Endothelial cell of umbilical vein (primary cell): ENCODE results near the gene FAM229A. TPM values are rescaled to one million over a fixed set of nuclear protein-coding genes. Genes with fewer than 3 reads are reported as not detected.

Experiments used
- BruUV-seq: library from RNA; stranded (reverse); fragments of 400-500 nt; replicated peaks from 2 replicates; lab custom pipeline; 2021; lab: Mats Ljungman, UMichigan
- CTCF ChIA-PET: fragments of 300-600, 350-600 bp; sonication (Branson Sonifier 250); formaldehyde crosslinking; loops from one replicate; lab custom pipeline; 2021; ENCODE audit warnings: antibody characterized with exemption, inconsistent platforms; lab: Charles Lee
- POLR2A ChIA-PET: fragments of 300-600, 350-600 bp; sonication (Branson Sonifier 250); formaldehyde crosslinking; loops from one replicate; lab custom pipeline; 2021; ENCODE audit warnings: antibody characterized with exemption, inconsistent platforms; lab: Charles Lee
- DNase-seq: peaks from one replicate; pipeline ENCODE4 v3.0.0-alpha.2; 2011; ENCODE audit warnings: low read depth, low spot score
- FAIRE-seq: peaks from 2 replicates; lab custom pipeline; 2011; peaks lifted over from hg19 to GRCh38; lab: Jason Lieb, UNC
- H2AFZ ChIP-seq: 2 replicates; pipeline ENCODE4 v1.6.0; 2012; ENCODE audit warnings: low read depth, low read length, control low read depth, inconsistent platforms
- H3K27ac ChIP-seq: 2 replicates; pipeline ENCODE4 v1.5.1; 2011; ENCODE audit warnings: low read depth, mild to moderate bottlenecking, control low read depth, low read length, moderate library complexity; ENCODE audit not compliant: insufficient read depth
- H3K27me3 ChIP-seq, 2 experiments: 2 replicates each; pipeline versions ENCODE4 v1.6.0 to v1.6.1; 2011; ENCODE audit warnings: low read length in 2 of 2, mixed read lengths in 1 of 2; ENCODE audit not compliant: control insufficient read depth in 2 of 2, insufficient read depth in 2 of 2
- H3K36me3 ChIP-seq, 2 experiments: 2 replicates in 1 of 2; 3 replicates in 1 of 2; pipeline ENCODE4 v1.5.1; 2011; ENCODE audit warnings: low read length in 2 of 2, mild to moderate bottlenecking in 1 of 2, moderate library complexity in 1 of 2; ENCODE audit not compliant: control insufficient read depth in 2 of 2, insufficient read depth in 2 of 2; ENCODE audit errors: extremely low read depth in 1 of 2
- H3K4me1 ChIP-seq: 3 replicates; pipeline ENCODE4 v1.5.1; 2011; ENCODE audit warnings: mild to moderate bottlenecking, low read length; ENCODE audit not compliant: control insufficient read depth, insufficient read depth; ENCODE audit errors: extremely low read depth
- H3K4me2 ChIP-seq: 2 replicates; pipeline ENCODE4 v1.6.1; 2011; ENCODE audit warnings: low read length, control low read depth, mixed read lengths; ENCODE audit not compliant: insufficient read depth
- H3K4me3 ChIP-seq, 3 experiments: fragments of 200-600 bp in 1 of 3; sonication (generic), shearing (Covaris generic) in 1 of 3; replicated peaks in 1 of 3; 2 replicates each; pipeline ENCODE4 v1.5.1; 2011 to 2016; ENCODE audit warnings: control low read depth in 3 of 3, low read length in 3 of 3, mild to moderate bottlenecking in 2 of 3, inconsistent platforms in 1 of 3, low read depth in 1 of 3, moderate library complexity in 1 of 3; ENCODE audit not compliant: insufficient read depth in 1 of 3
- H3K79me2 ChIP-seq: 2 replicates; pipeline ENCODE4 v1.6.0; 2012; ENCODE audit warnings: low read length, inconsistent platforms; ENCODE audit not compliant: control insufficient read depth, insufficient read depth
- H3K9ac ChIP-seq: replicated peaks from 2 replicates; pipeline ENCODE3; 2011; ENCODE audit warnings: low read length, control low read depth; ENCODE audit not compliant: insufficient read depth; ENCODE audit errors: extremely low read depth
- H3K9me1 ChIP-seq: replicated peaks from 3 replicates; pipeline ENCODE4 v1.6.0; 2011; ENCODE audit warnings: mild to moderate bottlenecking, low read length; ENCODE audit not compliant: control insufficient read depth, insufficient read depth; ENCODE audit errors: extremely low read depth
- H3K9me3 ChIP-seq: replicated peaks from 2 replicates; pipeline ENCODE4 v1.5.1; 2012; ENCODE audit warnings: low read length, inconsistent platforms; ENCODE audit not compliant: control insufficient read depth, insufficient read depth
- H4K20me1 ChIP-seq: replicated peaks from 2 replicates; pipeline ENCODE3; 2011; ENCODE audit warnings: mild to moderate bottlenecking, low read length; ENCODE audit not compliant: control insufficient read depth, insufficient read depth; ENCODE audit errors: extremely low read depth
- CTCF ChIP-seq, 2 donors: IDR thresholded peaks; 1 replicate in 1 of 2; 2 replicates in 1 of 2; pipeline ENCODE4 v1.5.1; 2011; ENCODE audit warnings: low read length in 2 of 2, mild to moderate bottlenecking in 2 of 2, moderate library complexity in 2 of 2, control low read depth in 1 of 2, inconsistent platforms in 1 of 2, low read depth in 1 of 2; ENCODE audit not compliant: insufficient read depth in 1 of 2; ENCODE audit errors: extremely low read depth in 1 of 2
- EZH2 ChIP-seq: IDR thresholded peaks from 2 replicates; pipeline ENCODE4 v1.6.1; 2012; ENCODE audit warnings: borderline replicate concordance, low read depth, mild to moderate bottlenecking, moderate library complexity, low read length, inconsistent platforms; ENCODE audit not compliant: severe bottlenecking
- FOS ChIP-seq: IDR thresholded peaks from 2 replicates; pipeline ENCODE4 v1.6.1; 2011; ENCODE audit warnings: mild to moderate bottlenecking, low read length, moderate library complexity, borderline replicate concordance; ENCODE audit not compliant: insufficient read depth
- GATA2 ChIP-seq: IDR thresholded peaks from 2 replicates; pipeline ENCODE4 v1.7.0; 2011; ENCODE audit warnings: low read depth, mild to moderate bottlenecking, moderate library complexity, mixed read lengths, low read length; ENCODE audit not compliant: insufficient read length, insufficient read depth
- JUN ChIP-seq: IDR thresholded peaks from 2 replicates; pipeline ENCODE4 v1.6.1; 2011; ENCODE audit warnings: borderline replicate concordance, low read depth; ENCODE audit not compliant: insufficient read length, insufficient read depth
- MAX ChIP-seq: IDR thresholded peaks from 2 replicates; pipeline ENCODE4 v1.6.1; 2011; ENCODE audit not compliant: insufficient read depth, insufficient read length
- MYC ChIP-seq: IDR thresholded peaks from one replicate; pipeline ENCODE4 v1.6.1; 2011; ENCODE audit warnings: mild to moderate bottlenecking, low read depth, low read length
- POLR2A ChIP-seq: IDR thresholded peaks from 2 replicates; pipeline ENCODE4 v1.6.1; 2012; ENCODE audit warnings: low read depth, mild to moderate bottlenecking, control low read depth, low read length
- POLR2AphosphoS5 ChIP-seq: IDR thresholded peaks from 2 replicates; pipeline ENCODE4 v1.6.1; 2012; ENCODE audit warnings: low read depth, mild to moderate bottlenecking, control low read depth, low read length, moderate library complexity; ENCODE audit not compliant: insufficient read depth
- dilution Hi-C: fragments of 300-500 bp; cut with MboI; formaldehyde crosslinking; loops from one replicate; pipeline ENCODE4 v1.15.0; 2019; ENCODE audit warnings: low sequenced_read_pairs; ENCODE audit not compliant: extremely low pct_ligation_motif_present
- intact Hi-C: fragments of 100-400 bp; cut with micrococcal nuclease; formaldehyde crosslinking; loops from one replicate; pipeline ENCODE4 v1.10.0; 2022
- polyA plus RNA-seq, 4 experiments: library from polyadenylated mRNA; depleted of rRNA in 3 of 4; stranded (reverse) in 3 of 4; unstranded in 1 of 4; fragments of >200 nt; gene quantifications; 2 replicates each; pipeline versions ENCODE4 v1.2.1 to v1.2.3, GENCODE V29; 2011 to 2012; ENCODE audit warnings: missing spikeins in 1 of 4
- total RNA-seq: library from RNA; stranded (reverse); gene quantifications from 2 replicates; pipeline ENCODE4 v1.2.3, GENCODE V29; 2021

The FAM229A gene
- total and polyA plus RNA-seq, 2 donors (not counting 3 experiments of a cell fraction or from before 2014, with no cell fraction given) = 8.9 to 11.6 TPM

GRCh38 chr1:32365445-32365844 lies 3.2 kb upstream of the FAM229A start:
- Histone ChIP-seq H3K4me2 (no peak overlapping the region), H3K27ac (no peak overlapping the region), H3K27me3 (no peaks in the 10 kb centered on the region), H3K4me3 (no peak overlapping the region), H4K20me1 (no peaks in the 10 kb centered on the region), H2AFZ (no peak overlapping the region), H3K36me3 (peaks cover 5 to 38% of the 10 kb centered on the region in 2 experiments), H3K9me3 (no peaks in the 10 kb centered on the region), H3K4me1 (peaks cover 7% of the 10 kb centered on the region), H3K79me2 (no peaks in the 10 kb centered on the region), H3K9me1 (no peaks in the 10 kb centered on the region), H3K9ac (no peak overlapping the region)
- BruUV-seq = TSS peak; percentile 26
- intact Hi-C loops = no loop called here
- ChIA-PET POLR2A (interaction anchor here (1.1 kb wide), 1 partner anchor 29 kb away, joined by 3 read pairs; the partner anchor contains the start of gene MARCKSL1), CTCF (interaction anchor here (1.3 to 1.6 kb wide), 3 partner anchors 11 to 117 kb away, joined by 4 read pairs; no protein-coding TSS in a partner anchor)
- DNase-seq (no peak), FAIRE-seq (no peak)
- dilution Hi-C loops = no loop called here
- TF ChIP-seq GATA2 = no peak
- TF ChIP-seq POLR2A = no peak
- no peak for TF ChIP-seq EZH2
- no peak for TF ChIP-seq CTCF (IDR thresholded peaks at IDR 0.05; ENCODE audit: extremely low read depth in 1 of 2, insufficient read depth in 1 of 2, low read depth in 1 of 2, low read length in 2 of 2)
- TF ChIP-seq MYC = no peak

- intact Hi-C loops (loop anchor here (5.0 kb wide), 1 partner anchor 148 kb away; no protein-coding TSS in a partner anchor), dilution Hi-C loops (no loop called here)
- DNase-seq (no peak), FAIRE-seq (no peak)
- H3K4me1 ChIP-seq = peaks cover 7% of the 10 kb centered on the region
- CTCF ChIA-PET = interaction anchor here (1.3 to 1.6 kb wide), 3 partner anchors 10 to 117 kb away, joined by 4 read pairs; no protein-coding TSS in a partner anchor
- no peak overlapping the region for H2AFZ ChIP-seq
- POLR2A ChIA-PET = interaction anchor here (1.1 kb wide), 1 partner anchor 29 kb away, joined by 3 read pairs; the partner anchor contains the start of gene MARCKSL1
- H3K4me3 ChIP-seq = no peak overlapping the region
- BruUV-seq = no TSS peak
- H3K9ac ChIP-seq = no peak overlapping the region
- H3K79me2 ChIP-seq = no peaks in the 10 kb centered on the region
- H3K27ac ChIP-seq = no peak overlapping the region
- no peaks in the 10 kb centered on the region for H4K20me1 ChIP-seq
- peaks cover 5 to 38% of the 10 kb centered on the region in 2 experiments for H3K36me3 ChIP-seq
- TF ChIP-seq JUN (no peak), MYC (no peak), FOS (no peak), CTCF (IDR thresholded peaks at IDR 0.05; ENCODE audit: extremely low read depth in 1 of 2, insufficient read depth in 1 of 2, low read depth in 1 of 2, low read length in 2 of 2) (no peak), MAX (no peak), GATA2 (no peak), POLR2A (no peak), EZH2 (no peak), POLR2AphosphoS5 (no peak)
- no peak overlapping the region for H3K4me2 ChIP-seq
- H3K9me3 ChIP-seq = no peaks in the 10 kb centered on the region
- no peaks in the 10 kb centered on the region for H3K27me3 ChIP-seq
- no peaks in the 10 kb centered on the region for H3K9me1 ChIP-seq
Measured at GRCh38 chr1:32364836-32365235, 2.6 kb upstream of the FAM229A start.
